ENCODE measurements around the gene COL9A3.

GRCh38 chr20:62780204-62780603 lies 36.6 kb upstream of the COL9A3 start:
- TF ChIP-seq POLR2A (IDR thresholded peaks at IDR 0.05) (no peak), CTCF (IDR thresholded peaks at IDR 0.05) (no peak)
